ENCODE results near the gene ANO1. TPM values are rescaled to one million over a fixed set of nuclear protein-coding genes. Genes with fewer than 3 reads are reported as not detected.

Gene ANO1
- total RNA-seq, 1 donor from 2014 or later: 36.7 TPM

GRCh38 chr11:70097783-70098563, 19.9 kb downstream of the ANO1 start:
- no peak for DNase-seq

GRCh38 chr11:70098936-70099335, 20.8 kb downstream of the ANO1 start:
- no peak for DNase-seq

GRCh38 chr11:70099578-70100279, 21.6 kb downstream of the ANO1 start:
- DNase-seq: no peak

- DNase-seq: no peak
Observed at GRCh38 chr11:70100280-70100603, 22.1 kb downstream of the ANO1 start.

GRCh38 chr11:70100791-70101190, 22.7 kb downstream of the ANO1 start:
- no peak for DNase-seq

GRCh38 chr11:70103256-70103975, 25.3 kb downstream of the ANO1 start:
- DNase-seq: peak; percentile 50

- DNase-seq: peak; percentile 37
Observed at GRCh38 chr11:70104419-70104818, 26.3 kb downstream of the ANO1 start.

GRCh38 chr11:70104961-70105360, 26.8 kb downstream of the ANO1 start:
- DNase-seq: no peak

GRCh38 chr11:70105369-70105754, 27.2 kb downstream of the ANO1 start:
- no peak for DNase-seq

- DNase-seq: peak; percentile 52
Observed at GRCh38 chr11:70105755-70106571, 27.8 kb downstream of the ANO1 start.

GRCh38 chr11:70106757-70107156, 28.6 kb downstream of the ANO1 start:
- DNase-seq: no peak

- DNase-seq: no peak
Observed at GRCh38 chr11:70107191-70107590, 29.1 kb downstream of the ANO1 start.

GRCh38 chr11:70107756-70108155, 29.6 kb downstream of the ANO1 start:
- peak; percentile 52 for DNase-seq

GRCh38 chr11:70108250-70108649, 30.1 kb downstream of the ANO1 start:
- no peak for DNase-seq

GRCh38 chr11:70109006-70109405, 30.9 kb downstream of the ANO1 start:
- DNase-seq: no peak

- DNase-seq: no peak
Observed at GRCh38 chr11:70109903-70110302, 31.8 kb downstream of the ANO1 start.

GRCh38 chr11:70110538-70111055, 32.5 kb downstream of the ANO1 start:
- DNase-seq: no peak

GRCh38 chr11:70111269-70112016, 33.3 kb downstream of the ANO1 start:
- no peak for DNase-seq

- DNase-seq: peak; percentile 57
Observed at GRCh38 chr11:70112017-70112434, 33.9 kb downstream of the ANO1 start.

GRCh38 chr11:70113801-70114200, 35.7 kb downstream of the ANO1 start:
- no peak for DNase-seq

GRCh38 chr11:70115778-70116177, 37.7 kb downstream of the ANO1 start:
- no peak for DNase-seq
